ENCODE data around the gene ELP1.

GRCh38 chr9:108933718-108934322 is at the start of gene ELP1:
- TF ChIP-seq ZNF670 (tag by site-specific recombination; IDR thresholded peaks at IDR 0.05; ENCODE audit: low read depth): no peak
- no peak for TF ChIP-seq ZNF311 (tag by site-specific recombination; IDR thresholded peaks at IDR 0.05; ENCODE audit: borderline replicate concordance)
- TF ChIP-seq ZEB2 (tag by site-specific recombination; IDR thresholded peaks at IDR 0.05): no peak; the same call in none of the 2 replicates
- no peak for TF ChIP-seq ZNF274 (IDR thresholded peaks at IDR 0.05; ENCODE audit: low read length)
- no peak for TF ChIP-seq ZNF274 (tag by site-specific recombination; IDR thresholded peaks at IDR 0.05; ENCODE audit: borderline replicate concordance)
- TF ChIP-seq, protein P1, sequence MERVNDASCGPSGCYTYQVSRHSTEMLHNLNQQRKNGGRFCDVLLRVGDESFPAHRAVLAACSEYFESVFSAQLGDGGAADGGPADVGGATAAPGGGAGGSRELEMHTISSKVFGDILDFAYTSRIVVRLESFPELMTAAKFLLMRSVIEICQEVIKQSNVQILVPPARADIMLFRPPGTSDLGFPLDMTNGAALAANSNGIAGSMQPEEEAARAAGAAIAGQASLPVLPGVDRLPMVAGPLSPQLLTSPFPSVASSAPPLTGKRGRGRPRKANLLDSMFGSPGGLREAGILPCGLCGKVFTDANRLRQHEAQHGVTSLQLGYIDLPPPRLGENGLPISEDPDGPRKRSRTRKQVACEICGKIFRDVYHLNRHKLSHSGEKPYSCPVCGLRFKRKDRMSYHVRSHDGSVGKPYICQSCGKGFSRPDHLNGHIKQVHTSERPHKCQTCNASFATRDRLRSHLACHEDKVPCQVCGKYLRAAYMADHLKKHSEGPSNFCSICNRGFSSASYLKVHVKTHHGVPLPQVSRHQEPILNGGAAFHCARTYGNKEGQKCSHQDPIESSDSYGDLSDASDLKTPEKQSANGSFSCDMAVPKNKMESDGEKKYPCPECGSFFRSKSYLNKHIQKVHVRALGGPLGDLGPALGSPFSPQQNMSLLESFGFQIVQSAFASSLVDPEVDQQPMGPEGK (tag by site-specific recombination; IDR thresholded peaks at IDR 0.05): peak; percentile 96
- TF ChIP-seq CTCF (tag by site-specific recombination; IDR thresholded peaks at IDR 0.05): peak; percentile 83
- peak; percentile 98 for TF ChIP-seq ATF2 (tag by site-specific recombination; IDR thresholded peaks at IDR 0.05; ENCODE audit: low read depth)
- TF ChIP-seq OVOL3 (tag by site-specific recombination; IDR thresholded peaks at IDR 0.05): no peak
- no peak for TF ChIP-seq ZNF138 (tag by site-specific recombination; IDR thresholded peaks at IDR 0.05; ENCODE audit: borderline replicate concordance)
- TF ChIP-seq ZNF558 (tag by site-specific recombination; IDR thresholded peaks at IDR 0.05): no peak
- no peak for TF ChIP-seq YY1 (tag by site-specific recombination; IDR thresholded peaks at IDR 0.05)
- TF ChIP-seq ZNF785 (tag by site-specific recombination; IDR thresholded peaks at IDR 0.05): no peak
- TF ChIP-seq, protein P2, sequence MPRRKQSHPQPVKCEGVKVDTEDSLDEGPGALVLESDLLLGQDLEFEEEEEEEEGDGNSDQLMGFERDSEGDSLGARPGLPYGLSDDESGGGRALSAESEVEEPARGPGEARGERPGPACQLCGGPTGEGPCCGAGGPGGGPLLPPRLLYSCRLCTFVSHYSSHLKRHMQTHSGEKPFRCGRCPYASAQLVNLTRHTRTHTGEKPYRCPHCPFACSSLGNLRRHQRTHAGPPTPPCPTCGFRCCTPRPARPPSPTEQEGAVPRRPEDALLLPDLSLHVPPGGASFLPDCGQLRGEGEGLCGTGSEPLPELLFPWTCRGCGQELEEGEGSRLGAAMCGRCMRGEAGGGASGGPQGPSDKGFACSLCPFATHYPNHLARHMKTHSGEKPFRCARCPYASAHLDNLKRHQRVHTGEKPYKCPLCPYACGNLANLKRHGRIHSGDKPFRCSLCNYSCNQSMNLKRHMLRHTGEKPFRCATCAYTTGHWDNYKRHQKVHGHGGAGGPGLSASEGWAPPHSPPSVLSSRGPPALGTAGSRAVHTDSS (tag by site-specific recombination; IDR thresholded peaks at IDR 0.05): no peak
- TF ChIP-seq ZSCAN23 (tag by site-specific recombination; IDR thresholded peaks at IDR 0.05): no peak

Data from HEK293 (cell line).